Right lobe of liver (tissue), 4 donors: ENCODE measurements around the gene SSBP2.

Experiments
- CTCF ChIP-seq, 4 donors: fragments of 200-600 bp in 3 of 4; fragments of 450-650 bp in 1 of 4; IDR thresholded peaks; one replicate each; pipeline versions ENCODE4 v1.5.1 to v1.8.0; 2016 to 2022; ENCODE audit warnings: antibody characterized with exemption in 4 of 4, mild to moderate bottlenecking in 2 of 4
- POLR2A ChIP-seq: fragments of 450-650 bp; IDR thresholded peaks from one replicate; pipeline ENCODE4 v1.6.1; 2017; ENCODE audit warnings: antibody characterized with exemption, mild to moderate bottlenecking
- donor health status: DM: no; HTN: no; CAD: no.
- donor health status: DM: no; HTN: no; CAD: no.
- donor health status: DM: no; HTN: yes; CAD: no.

GRCh38 chr5:81398741-81399140 is 352.2 kb downstream of the SSBP2 start:
- no peak for TF ChIP-seq CTCF (IDR thresholded peaks at IDR 0.05)
- no peak for TF ChIP-seq POLR2A
